Measurements from ENCODE around the gene SEMA5B. TPM values are rescaled to one million over a fixed set of nuclear protein-coding genes. Genes with fewer than 3 reads are reported as not detected.

The SEMA5B gene
- total RNA-seq, 2 donors from 2014 or later, result not detected

GRCh38 chr3:122880624-122881023 lies 146.9 kb downstream of the SEMA5B start:
- ATAC-seq (replicated peaks in 1 of 2) (no peak), DNase-seq (no peak)
- H3K27ac Mint-ChIP-seq, result no peak overlapping the region
- H3K36me3 Mint-ChIP-seq (ENCODE audit: insufficient read depth in 2 of 2), result peaks cover 0 to 3% of the 10 kb centered on the region in 2 donors
- H3K4me3 Mint-ChIP-seq, result no peak overlapping the region
- H3K9me3 Mint-ChIP-seq, result no peaks in the 10 kb centered on the region
- no peaks in the 10 kb centered on the region for H3K27me3 Mint-ChIP-seq (ENCODE audit: low read depth)
- H3K4me1 Mint-ChIP-seq (ENCODE audit: low read depth), result peaks cover 16% of the 10 kb centered on the region

- Mint-ChIP-seq H3K4me1 (ENCODE audit: low read depth) (peaks cover 20% of the 10 kb centered on the region), H3K36me3 (ENCODE audit: insufficient read depth in 2 of 2) (peaks cover 0 to 3% of the 10 kb centered on the region in 2 donors), H3K4me3 (no peak overlapping the region), H3K27me3 (ENCODE audit: low read depth) (no peaks in the 10 kb centered on the region), H3K27ac (no peak overlapping the region), H3K9me3 (no peaks in the 10 kb centered on the region)
- DNase-seq (no peak), ATAC-seq (replicated peaks in 1 of 2) (no peak)
Observed at GRCh38 chr3:122880173-122880572, 147.4 kb downstream of the SEMA5B start.

GRCh38 chr3:122875547-122876127 lies 151.9 kb downstream of the SEMA5B start:
- no peak overlapping the region for H3K4me3 Mint-ChIP-seq
- DNase-seq (no peak), ATAC-seq (replicated peaks in 1 of 2) (no peak)
- H3K9me3 Mint-ChIP-seq, result no peaks in the 10 kb centered on the region
- peaks cover 0 to 3% of the 10 kb centered on the region in 2 donors for H3K36me3 Mint-ChIP-seq (ENCODE audit: insufficient read depth in 2 of 2)
- peaks cover 19% of the 10 kb centered on the region for H3K4me1 Mint-ChIP-seq (ENCODE audit: low read depth)
- H3K27me3 Mint-ChIP-seq (ENCODE audit: low read depth), result no peaks in the 10 kb centered on the region
- H3K27ac Mint-ChIP-seq, result no peak overlapping the region

- Mint-ChIP-seq H3K36me3 (ENCODE audit: insufficient read depth in 2 of 2) (peaks cover 0 to 2% of the 10 kb centered on the region in 2 donors), H3K27ac (no peak overlapping the region), H3K27me3 (ENCODE audit: low read depth) (no peaks in the 10 kb centered on the region), H3K4me1 (ENCODE audit: low read depth) (peaks cover 19% of the 10 kb centered on the region), H3K4me3 (no peak overlapping the region), H3K9me3 (no peaks in the 10 kb centered on the region)
- DNase-seq, result no peak
- ATAC-seq (replicated peaks in 1 of 2), result no peak
Observed at GRCh38 chr3:122873741-122874515, 153.6 kb downstream of the SEMA5B start.

GRCh38 chr3:122868322-122868721 lies 159.2 kb downstream of the SEMA5B start:
- ATAC-seq (replicated peaks in 1 of 2), result no peak
- no peak for DNase-seq
- H3K9me3 Mint-ChIP-seq, result no peaks in the 10 kb centered on the region
- H3K27ac Mint-ChIP-seq, result no peak overlapping the region
- H3K27me3 Mint-ChIP-seq (ENCODE audit: low read depth), result no peaks in the 10 kb centered on the region
- H3K4me3 Mint-ChIP-seq, result no peak overlapping the region
- no peaks in the 10 kb centered on the region for H3K4me1 Mint-ChIP-seq (ENCODE audit: low read depth)
- H3K36me3 Mint-ChIP-seq (ENCODE audit: insufficient read depth in 2 of 2), result no peaks in the 10 kb centered on the region

GRCh38 chr3:122864498-122864897 lies 163.1 kb downstream of the SEMA5B start:
- no peaks in the 10 kb centered on the region for H3K27me3 Mint-ChIP-seq (ENCODE audit: low read depth)
- DNase-seq (no peak), ATAC-seq (replicated peaks in 1 of 2) (no peak)
- H3K4me1 Mint-ChIP-seq (ENCODE audit: low read depth), result no peaks in the 10 kb centered on the region
- no peak overlapping the region for H3K4me3 Mint-ChIP-seq
- H3K9me3 Mint-ChIP-seq, result no peaks in the 10 kb centered on the region
- no peaks in the 10 kb centered on the region for H3K36me3 Mint-ChIP-seq (ENCODE audit: insufficient read depth in 2 of 2)
- H3K27ac Mint-ChIP-seq, result no peak overlapping the region

GRCh38 chr3:122862381-122862780 lies 165.2 kb downstream of the SEMA5B start:
- Mint-ChIP-seq H3K36me3 (ENCODE audit: insufficient read depth in 2 of 2) (no peaks in the 10 kb centered on the region), H3K9me3 (no peaks in the 10 kb centered on the region), H3K27me3 (ENCODE audit: low read depth) (no peaks in the 10 kb centered on the region), H3K4me3 (no peak overlapping the region), H3K4me1 (ENCODE audit: low read depth) (peaks cover under 1% of the 10 kb centered on the region), H3K27ac (no peak overlapping the region)
- no peak for ATAC-seq (replicated peaks in 1 of 2)
- DNase-seq, result no peak

Other genes with a start within 250 kb of the SEMA5B start
- gene HSPBAP1, start 233.9 kb downstream of the SEMA5B start, total RNA-seq, result 1 to 10 TPM; 8.2 to 9.3 TPM
- gene SLC49A4, start 232.7 kb downstream of the SEMA5B start, total RNA-seq, result 1 to 10 TPM; 2.9 to 3.5 TPM
- 10 to 100 TPM in 1 of 2 donors, 1 to 10 TPM in 1; 9.6 to 16.2 TPM for gene PDIA5, start 39.3 kb upstream of the SEMA5B start, total RNA-seq
- gene SEC22A, start 174.2 kb upstream of the SEMA5B start, total RNA-seq, result 10 to 100 TPM; 17.4 to 22.9 TPM

Data from activated T-cell treated with anti-CD3 and anti-CD28 coated beads, Interleukin-2, amount 50 U/mL, for 72 hours (primary cell).